Naive thymus-derived CD4-positive, alpha-beta T cell (primary cell): Measurements from ENCODE around the gene TTC7B. TPM values are rescaled to one million over a fixed set of nuclear protein-coding genes. Genes with fewer than 3 reads are reported as not detected.

Experiments used
- ATAC-seq: fragments of 150-1000 bp; cut with Tn5 transposase; 2 replicates; pipeline ENCODE4 v1.10.0; 2021; ENCODE audit warnings: mild to moderate bottlenecking, moderate library complexity
- CTCF ChIA-PET: fragments of 350-600 bp; sonication (Branson Sonifier 250); formaldehyde crosslinking; loops from one replicate; lab custom pipeline; 2021; ENCODE audit warnings: antibody characterized with exemption; lab: Charles Lee
- POLR2A ChIA-PET: fragments of 350-600 bp; sonication (Branson Sonifier 250); formaldehyde crosslinking; loops from one replicate; lab custom pipeline; 2021; ENCODE audit warnings: antibody characterized with exemption, inconsistent platforms; lab: Charles Lee
- DNase-seq, 9 donors: peaks; one replicate each; pipeline versions ENCODE4 v3.0.0 to v3.0.0-alpha.2; 2020 to 2022; ENCODE audit warnings: mixed read lengths in 1 of 9
- H3K27ac ChIP-seq: one replicate; pipeline ENCODE4 v1.7.0; 2013; ENCODE audit warnings: mild to moderate bottlenecking, low read depth, low read length, moderate library complexity
- H3K27me3 ChIP-seq, 2 donors: one replicate each; pipeline ENCODE4 v1.7.0; 2013; ENCODE audit warnings: low read length in 2 of 2, mild to moderate bottlenecking in 2 of 2, moderate library complexity in 2 of 2; ENCODE audit not compliant: control insufficient read depth in 2 of 2, insufficient read depth in 2 of 2
- H3K36me3 ChIP-seq, 3 experiments: 1 replicate in 2 of 3; 2 replicates in 1 of 3; pipeline ENCODE4 v1.7.0; 2013; ENCODE audit warnings: low read length in 3 of 3, mild to moderate bottlenecking in 3 of 3, moderate library complexity in 1 of 3; ENCODE audit not compliant: insufficient read depth in 3 of 3, control insufficient read depth in 2 of 3
- H3K4me1 ChIP-seq, 2 donors: one replicate each; pipeline ENCODE4 v1.7.0; 2013; ENCODE audit warnings: low read length in 2 of 2, mild to moderate bottlenecking in 2 of 2, moderate library complexity in 1 of 2; ENCODE audit not compliant: control insufficient read depth in 2 of 2, insufficient read depth in 2 of 2
- H3K4me3 ChIP-seq: 2 replicates; pipeline ENCODE4 v1.7.0; 2013; ENCODE audit warnings: mild to moderate bottlenecking, low read length
- H3K9me3 ChIP-seq, 3 experiments: 1 replicate in 2 of 3; 2 replicates in 1 of 3; pipeline ENCODE4 v1.7.0; 2013; ENCODE audit warnings: low read length in 3 of 3; ENCODE audit not compliant: control insufficient read depth in 2 of 3
- H3K27ac Mint-ChIP-seq, 9 donors: one replicate each; pipeline ENCODE4 v1.8.0; 2020 to 2022; ENCODE audit warnings: mixed read lengths in 9 of 9, mild to moderate bottlenecking in 8 of 9, moderate library complexity in 5 of 9, inconsistent platforms in 2 of 9
- H3K27me3 Mint-ChIP-seq, 5 donors: one replicate each; pipeline ENCODE4 v1.8.0; 2021 to 2022; ENCODE audit warnings: mixed read lengths in 5 of 5, mild to moderate bottlenecking in 1 of 5
- H3K36me3 Mint-ChIP-seq, 5 donors: one replicate each; pipeline ENCODE4 v1.8.0; 2020 to 2022; ENCODE audit warnings: mixed read lengths in 5 of 5, mild to moderate bottlenecking in 3 of 5, inconsistent platforms in 1 of 5
- H3K4me1 Mint-ChIP-seq, 7 donors: one replicate each; pipeline ENCODE4 v1.8.0; 2020 to 2022; ENCODE audit warnings: mixed read lengths in 7 of 7, mild to moderate bottlenecking in 3 of 7, inconsistent platforms in 1 of 7
- H3K4me3 Mint-ChIP-seq, 10 donors: one replicate each; pipeline ENCODE4 v1.8.0; 2020 to 2022; ENCODE audit warnings: mild to moderate bottlenecking in 10 of 10, mixed read lengths in 10 of 10, moderate library complexity in 6 of 10, inconsistent platforms in 2 of 10
- H3K9me3 Mint-ChIP-seq, 11 donors: one replicate each; pipeline ENCODE4 v1.8.0; 2020 to 2022; ENCODE audit warnings: mixed read lengths in 11 of 11, mild to moderate bottlenecking in 4 of 11, inconsistent platforms in 1 of 11, moderate library complexity in 1 of 11
- intact Hi-C, 2 donors: fragments of 100-400 bp; cut with micrococcal nuclease; formaldehyde crosslinking; loops; one replicate each; pipeline ENCODE4 v1.15.1; 2023
- polyA plus RNA-seq, 2 donors: library from polyadenylated mRNA; unstranded; fragments of 300-500 nt; fragmentation: Illumina TruSeq; gene quantifications; one replicate each; pipeline ENCODE4 v1.2.3, GENCODE V29; 2021
- total RNA-seq, 6 experiments: library from RNA in 5 of 6; stranded (reverse) in 5 of 6; gene quantifications; 1 replicate in 5 of 6; 2 replicates in 1 of 6; pipeline ENCODE4 v1.2.3 and lab custom pipeline; 2021 to 2026

Gene TTC7B
- total and polyA plus RNA-seq, 7 experiments from 2014 or later: 0.08 to 9.5 (median 3.4) TPM; not detected in 2

DNA sequence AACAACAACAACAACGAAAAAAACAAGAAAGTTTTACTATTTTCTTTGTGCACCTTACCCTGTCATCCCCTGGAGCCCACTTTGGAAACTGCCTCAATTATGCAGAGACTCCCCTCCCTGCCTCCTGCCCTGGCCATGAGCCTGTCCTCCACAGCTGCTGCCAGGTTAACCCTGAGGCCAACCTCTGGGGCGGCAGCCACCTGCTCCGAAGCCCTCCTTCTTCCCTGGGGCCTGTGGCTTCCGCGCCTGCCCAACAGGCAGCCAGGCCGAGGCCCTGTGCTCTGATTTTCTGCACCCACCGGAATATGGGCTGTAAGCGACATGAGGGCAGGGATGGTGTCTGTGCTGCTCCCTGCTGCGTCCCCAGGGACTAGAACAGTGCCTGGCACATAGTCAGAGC is 236.4 kb downstream of the TTC7B start:
- H3K27ac ChIP-seq: no peak overlapping the region
- POLR2A ChIA-PET: no interaction called here
- Mint-ChIP-seq H3K36me3 (no peaks in the 10 kb centered on the region), H3K27ac (no peak overlapping the region), H3K4me3 (no peak overlapping the region), H3K9me3 (no peaks in the 10 kb centered on the region), H3K27me3 (no peaks in the 10 kb centered on the region), H3K4me1 (peaks cover 0 to 2% (median 0%) of the 10 kb centered on the region in 7 donors)
- CTCF ChIA-PET: no interaction called here
- intact Hi-C loops: no loop called here
- no peak overlapping the region for H3K4me3 ChIP-seq
- H3K9me3 ChIP-seq: no peaks in the 10 kb centered on the region
- ATAC-seq: no peak
- no peaks in the 10 kb centered on the region for H3K4me1 ChIP-seq
- H3K36me3 ChIP-seq: no peaks in the 10 kb centered on the region
- no peaks in the 10 kb centered on the region for H3K27me3 ChIP-seq
- DNase-seq: no peak

DNA sequence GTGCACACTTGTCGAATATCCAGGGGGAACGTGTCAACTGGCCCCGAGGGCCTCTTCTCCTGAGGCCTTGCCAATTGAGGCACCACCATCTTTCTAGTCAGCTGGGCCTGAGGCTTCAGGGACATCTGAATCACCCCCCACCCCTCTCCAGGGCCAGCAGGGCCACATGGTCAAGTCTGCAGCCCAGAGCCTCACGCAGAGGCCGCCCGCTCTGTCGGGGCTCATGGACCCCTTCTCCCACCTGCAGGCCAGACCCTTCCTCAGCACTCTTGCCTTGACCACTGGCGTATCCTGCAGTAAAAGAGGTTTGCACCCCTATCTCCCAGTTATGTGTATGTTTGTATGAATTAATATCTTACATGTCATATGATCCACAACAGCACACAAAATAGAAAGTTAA is 237.1 kb downstream of the TTC7B start:
- no peaks in the 10 kb centered on the region for H3K27me3 Mint-ChIP-seq
- ChIA-PET POLR2A (no interaction called here), CTCF (interaction anchor here (0.6 kb wide), 1 partner anchor 13 kb away, joined by 3 read pairs; no protein-coding TSS in a partner anchor)
- H3K4me3 ChIP-seq: no peak overlapping the region
- no peak overlapping the region for H3K27ac Mint-ChIP-seq
- H3K4me1 Mint-ChIP-seq: peaks cover 0 to 2% (median 0%) of the 10 kb centered on the region in 7 donors
- no peaks in the 10 kb centered on the region for H3K4me1 ChIP-seq
- H3K27me3 ChIP-seq: no peaks in the 10 kb centered on the region
- no peaks in the 10 kb centered on the region for H3K9me3 Mint-ChIP-seq
- ATAC-seq (no peak), DNase-seq (no peak)
- H3K27ac ChIP-seq: no peak overlapping the region
- H3K9me3 ChIP-seq: no peaks in the 10 kb centered on the region
- H3K36me3 ChIP-seq: no peaks in the 10 kb centered on the region
- H3K4me3 Mint-ChIP-seq: no peak overlapping the region
- intact Hi-C loops: no loop called here
- H3K36me3 Mint-ChIP-seq: no peaks in the 10 kb centered on the region

DNA sequence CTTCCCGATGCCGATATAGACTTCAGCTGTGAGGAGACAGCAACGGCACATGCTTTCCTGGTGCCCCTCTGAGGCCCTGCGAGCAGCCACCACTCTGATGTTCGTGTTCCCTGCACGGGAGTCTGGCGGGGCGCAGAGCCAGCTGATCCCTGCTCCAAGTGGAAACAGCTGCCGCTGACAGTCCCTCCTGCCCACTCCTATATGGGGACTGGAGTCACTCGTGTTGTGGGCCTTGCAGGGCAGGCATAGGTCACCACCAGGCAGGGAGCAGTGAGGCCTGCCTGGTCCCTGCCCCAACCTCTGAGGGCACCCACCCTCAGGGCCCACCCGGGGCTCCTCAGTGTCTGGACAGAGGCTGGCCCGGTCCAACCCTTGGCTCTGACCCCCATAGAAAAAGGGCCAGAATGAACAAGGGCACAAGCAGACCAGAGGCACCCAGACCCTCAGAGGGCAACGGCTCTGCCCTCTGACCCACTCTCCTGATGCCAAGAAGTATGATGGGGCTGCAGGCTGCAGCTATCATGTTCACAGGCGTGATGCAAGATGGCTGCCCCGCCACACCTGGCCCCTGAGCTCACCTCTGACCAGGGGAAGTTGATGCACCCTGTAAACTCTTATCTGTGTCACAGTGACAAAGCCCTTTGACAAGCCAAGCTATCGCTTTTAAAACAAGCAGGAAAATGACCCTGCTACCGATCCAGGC is 237.8 kb downstream of the TTC7B start:
- Histone ChIP-seq H3K4me1 (no peaks in the 10 kb centered on the region), H3K36me3 (no peaks in the 10 kb centered on the region), H3K27me3 (no peaks in the 10 kb centered on the region), H3K9me3 (no peaks in the 10 kb centered on the region), H3K4me3 (no peak overlapping the region), H3K27ac (no peak overlapping the region)
- Mint-ChIP-seq H3K4me1 (peaks cover 0 to 2% (median 0%) of the 10 kb centered on the region in 7 donors), H3K36me3 (no peaks in the 10 kb centered on the region), H3K4me3 (no peak overlapping the region), H3K27me3 (no peaks in the 10 kb centered on the region), H3K9me3 (no peaks in the 10 kb centered on the region), H3K27ac (no peak overlapping the region)
- DNase-seq (no peak), ATAC-seq (no peak)
- ChIA-PET POLR2A (no interaction called here), CTCF (interaction anchor here (0.6 kb wide), 2 partner anchors 12 to 104 kb away, joined by 3 read pairs; no protein-coding TSS in a partner anchor)
- intact Hi-C loops: no loop called here

DNA sequence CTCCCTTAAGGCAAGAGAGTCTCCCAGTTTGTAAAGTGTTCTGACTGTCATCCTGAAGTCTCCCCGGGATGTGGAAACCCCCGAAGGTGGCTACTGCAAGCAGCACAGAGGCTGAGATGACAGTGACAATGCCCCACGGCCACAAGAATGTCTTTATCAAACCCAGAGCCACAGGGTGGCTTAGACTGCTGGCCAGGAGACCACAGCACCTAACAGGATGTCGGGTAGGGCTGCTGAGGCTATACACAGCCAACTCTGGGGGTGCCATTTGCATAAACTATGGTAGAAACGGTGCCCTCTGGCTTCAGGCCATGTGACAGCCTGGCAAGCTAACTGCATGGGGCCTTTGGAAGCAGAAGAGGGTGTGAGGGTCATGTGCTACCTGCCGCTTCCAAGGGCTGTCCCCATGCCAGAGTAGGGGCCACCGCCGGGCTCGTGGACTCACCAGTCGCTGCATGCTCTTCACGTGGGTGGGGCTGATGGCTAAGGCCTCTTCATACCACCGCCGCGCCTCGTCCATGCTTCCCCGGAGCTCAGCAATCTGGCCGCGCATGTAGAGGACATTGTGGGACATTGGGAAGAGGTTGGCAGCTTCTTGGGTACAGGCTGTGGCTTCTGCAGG is 238.5 kb downstream of the TTC7B start:
- DNase-seq (no peak), ATAC-seq (no peak)
- POLR2A ChIA-PET: no interaction called here
- peaks cover 0 to 2% (median 0%) of the 10 kb centered on the region in 7 donors for H3K4me1 Mint-ChIP-seq
- no peak overlapping the region for H3K4me3 Mint-ChIP-seq
- H3K9me3 Mint-ChIP-seq: no peaks in the 10 kb centered on the region
- H3K27me3 Mint-ChIP-seq: no peaks in the 10 kb centered on the region
- Histone ChIP-seq H3K27ac (no peak overlapping the region), H3K9me3 (no peaks in the 10 kb centered on the region), H3K36me3 (no peaks in the 10 kb centered on the region), H3K4me3 (no peak overlapping the region), H3K4me1 (no peaks in the 10 kb centered on the region), H3K27me3 (no peaks in the 10 kb centered on the region)
- intact Hi-C loops: no loop called here
- CTCF ChIA-PET: no interaction called here
- no peak overlapping the region for H3K27ac Mint-ChIP-seq
- H3K36me3 Mint-ChIP-seq: no peaks in the 10 kb centered on the region

DNA sequence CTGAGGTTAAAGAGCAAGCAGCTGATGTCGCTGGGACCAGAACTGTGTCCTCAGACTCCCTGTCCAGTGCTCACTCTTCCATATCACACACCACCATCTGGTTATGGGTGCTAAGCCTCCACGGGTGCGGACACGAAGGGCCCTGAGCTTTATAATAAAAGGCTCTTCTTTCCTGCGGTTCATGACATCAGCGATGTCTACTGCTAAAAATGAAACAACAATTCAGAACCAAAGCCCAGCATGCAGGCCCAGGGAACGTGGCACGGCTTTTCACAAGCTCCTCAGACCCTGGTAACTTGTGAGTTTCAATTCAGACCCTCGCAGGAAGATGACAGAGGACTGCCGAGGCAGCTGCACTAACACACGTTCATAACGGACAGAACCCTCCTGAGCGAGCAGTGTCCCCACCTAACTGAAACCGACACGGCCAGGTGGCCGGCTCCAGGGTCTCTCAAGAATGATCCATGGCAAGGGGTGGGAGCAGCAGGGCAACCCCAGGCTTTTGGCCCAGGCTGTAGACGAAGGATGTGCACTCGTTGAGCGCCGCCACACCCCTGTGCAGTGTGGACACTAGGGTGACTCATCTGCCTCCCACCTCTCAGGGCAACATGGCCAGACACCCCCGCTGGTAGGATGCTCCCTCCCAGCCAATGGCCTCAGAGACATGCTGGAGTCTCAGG is 239.1 kb downstream of the TTC7B start:
- DNase-seq (no peak), ATAC-seq (no peak)
- H3K27ac ChIP-seq: no peak overlapping the region
- intact Hi-C loops: no loop called here
- Mint-ChIP-seq H3K36me3 (no peaks in the 10 kb centered on the region), H3K4me1 (peaks cover 0 to 2% (median 0%) of the 10 kb centered on the region in 7 donors), H3K4me3 (no peak overlapping the region), H3K27ac (no peak overlapping the region), H3K27me3 (no peaks in the 10 kb centered on the region), H3K9me3 (no peaks in the 10 kb centered on the region)
- ChIA-PET POLR2A (no interaction called here), CTCF (no interaction called here)
- no peaks in the 10 kb centered on the region for H3K27me3 ChIP-seq
- H3K36me3 ChIP-seq: no peaks in the 10 kb centered on the region
- no peaks in the 10 kb centered on the region for H3K4me1 ChIP-seq
- H3K9me3 ChIP-seq: no peaks in the 10 kb centered on the region
- no peak overlapping the region for H3K4me3 ChIP-seq

DNA sequence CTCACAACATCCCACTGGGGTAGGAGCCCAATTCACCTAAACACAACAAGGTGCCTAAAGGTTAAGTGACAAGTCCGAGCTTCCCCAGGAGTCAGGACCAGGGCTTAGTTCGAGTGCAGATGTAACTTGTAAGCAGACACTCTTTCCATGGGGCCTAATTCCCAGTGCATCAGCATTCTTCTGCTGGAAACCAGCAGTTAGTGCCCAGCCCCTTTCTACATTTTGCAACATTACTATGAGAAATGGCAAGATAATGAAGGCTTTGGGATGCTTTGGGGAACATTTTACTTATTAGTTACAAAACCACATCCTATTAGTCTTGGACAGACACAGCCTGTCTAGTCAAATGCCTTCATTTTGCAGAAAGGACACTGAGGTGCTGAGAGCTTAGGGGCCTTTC is 239.6 kb downstream of the TTC7B start:
- intact Hi-C loops: no loop called here
- no peaks in the 10 kb centered on the region for H3K27me3 Mint-ChIP-seq
- no peaks in the 10 kb centered on the region for H3K36me3 Mint-ChIP-seq
- Histone ChIP-seq H3K27me3 (no peaks in the 10 kb centered on the region), H3K4me3 (no peak overlapping the region), H3K27ac (no peak overlapping the region), H3K4me1 (no peaks in the 10 kb centered on the region), H3K36me3 (no peaks in the 10 kb centered on the region), H3K9me3 (no peaks in the 10 kb centered on the region)
- H3K27ac Mint-ChIP-seq: no peak overlapping the region
- H3K4me1 Mint-ChIP-seq: peaks cover 0 to 2% (median 0%) of the 10 kb centered on the region in 7 donors
- DNase-seq (no peak), ATAC-seq (no peak)
- ChIA-PET CTCF (no interaction called here), POLR2A (no interaction called here)
- no peak overlapping the region for H3K4me3 Mint-ChIP-seq
- no peaks in the 10 kb centered on the region for H3K9me3 Mint-ChIP-seq
